GM23338 (cell line): Measurements from ENCODE around the gene SPAG16. TPM values are rescaled to one million over a fixed set of nuclear protein-coding genes. Genes with fewer than 3 reads are reported as not detected.
A peak's percentile ranks its signal among the peaks of the same experiment; 100 is the strongest.

Experiments used
- ATAC-seq: fragments of 200-7000 bp; cut with Tn5 transposase; 3 replicates; pipeline ENCODE4 v1.9.1; 2020
- DNase-seq: peaks from one replicate; pipeline ENCODE4 v3.0.0-alpha.2; 2015; ENCODE audit warnings: low spot score
- H2AFZ ChIP-seq: fragments of 200-600 bp; sonication (generic); 2 replicates; pipeline ENCODE4 v1.8.0; 2016; ENCODE audit warnings: antibody characterized with exemption, mild to moderate bottlenecking, moderate library complexity
- H3F3A ChIP-seq: fragments of 200-600 bp; sonication (generic); replicated peaks from 2 replicates; pipeline ENCODE4 v1.8.0; 2017; ENCODE audit warnings: antibody characterized with exemption, mixed run types, low read depth
- H3K27ac ChIP-seq: fragments of 200-600 bp; sonication (generic); 2 replicates; pipeline ENCODE4 v1.6.1; 2016; ENCODE audit warnings: low read depth
- H3K27me3 ChIP-seq: fragments of 200-600 bp; sonication (generic); 2 replicates; pipeline ENCODE4 v1.8.0; 2016; ENCODE audit warnings: mild to moderate bottlenecking, mixed run types, moderate library complexity; ENCODE audit not compliant: insufficient read depth
- H3K36me3 ChIP-seq: fragments of 200-600 bp; sonication (generic); 2 replicates; pipeline ENCODE4 v1.8.0; 2016; ENCODE audit warnings: mild to moderate bottlenecking; ENCODE audit not compliant: insufficient read depth
- H3K4me1 ChIP-seq: fragments of 200-600 bp; sonication (generic); 2 replicates; pipeline ENCODE4 v1.8.0; 2016; ENCODE audit warnings: mild to moderate bottlenecking, moderate library complexity; ENCODE audit not compliant: insufficient read depth
- H3K4me2 ChIP-seq: fragments of 200-600 bp; sonication (generic); 2 replicates; pipeline ENCODE4 v1.7.1; 2017; ENCODE audit warnings: mixed run types
- H3K4me3 ChIP-seq: fragments of 200-600 bp; sonication (generic); 2 replicates; pipeline ENCODE4 v1.6.1; 2016; ENCODE audit warnings: mixed run types
- H3K79me2 ChIP-seq: fragments of 200-600 bp; sonication (generic); replicated peaks from 2 replicates; pipeline ENCODE4 v1.8.0; 2017; ENCODE audit warnings: mild to moderate bottlenecking; ENCODE audit not compliant: insufficient read depth
- H3K9me2 ChIP-seq: fragments of 200-600 bp; sonication (generic); 2 replicates; pipeline ENCODE4 v1.8.0; 2017; ENCODE audit not compliant: insufficient read depth
- H4K20me1 ChIP-seq: fragments of 200-600 bp; sonication (generic); replicated peaks from 2 replicates; pipeline ENCODE4 v1.8.0; 2017; ENCODE audit warnings: mild to moderate bottlenecking; ENCODE audit not compliant: insufficient read depth
- H3K27ac Mint-ChIP-seq: 2 replicates; pipeline ENCODE4 v1.8.0; 2020; ENCODE audit warnings: inconsistent platforms, mild to moderate bottlenecking, moderate library complexity, mixed read lengths
- H3K27me3 Mint-ChIP-seq: 3 replicates; pipeline ENCODE4 v1.8.0; 2022; ENCODE audit warnings: low read depth, mild to moderate bottlenecking, moderate library complexity, mixed read lengths, inconsistent platforms; ENCODE audit not compliant: insufficient read depth, poor library complexity
- H3K36me3 Mint-ChIP-seq: 3 replicates; pipeline ENCODE4 v1.8.0; 2021; ENCODE audit warnings: low read depth, mild to moderate bottlenecking, inconsistent platforms, moderate library complexity, mixed read lengths
- H3K4me1 Mint-ChIP-seq: 3 replicates; pipeline ENCODE4 v1.8.0; 2020; ENCODE audit warnings: mild to moderate bottlenecking, inconsistent platforms, mixed read lengths
- H3K4me3 Mint-ChIP-seq: 3 replicates; pipeline ENCODE4 v1.8.0; 2021; ENCODE audit warnings: moderate library complexity, mild to moderate bottlenecking, inconsistent platforms, mixed read lengths
- H3K9me3 Mint-ChIP-seq: 3 replicates; pipeline ENCODE4 v1.8.0; 2020; ENCODE audit warnings: moderate library complexity, mild to moderate bottlenecking, inconsistent platforms, mixed read lengths
- CREB1 ChIP-seq: fragments of 250-450 bp; sonication (Bioruptor Pico); IDR thresholded peaks from 2 replicates; pipeline ENCODE4 v1.5.0; 2020; ENCODE audit warnings: low read depth, mild to moderate bottlenecking, moderate library complexity
- EZH2phosphoT487 ChIP-seq: fragments of 200-600 bp; sonication (generic); IDR thresholded peaks from one replicate; pipeline ENCODE4 v1.8.1; 2018; ENCODE audit warnings: antibody characterized with exemption; ENCODE audit not compliant: unreplicated experiment
- JUNB ChIP-seq: IDR thresholded peaks from one replicate; pipeline ENCODE4 v1.6.1; 2016; ENCODE audit warnings: antibody characterized with exemption; ENCODE audit not compliant: unreplicated experiment
- NANOG ChIP-seq: IDR thresholded peaks from 2 replicates; pipeline ENCODE4 v1.6.1; 2016; ENCODE audit warnings: antibody characterized with exemption, borderline replicate concordance
- POLR2AphosphoS5 ChIP-seq: IDR thresholded peaks from 2 replicates; pipeline ENCODE4 v1.6.1; 2016; ENCODE audit warnings: antibody characterized with exemption, low read depth
- REST ChIP-seq: IDR thresholded peaks from one replicate; pipeline ENCODE4 v1.6.1; 2018; ENCODE audit warnings: antibody characterized with exemption; ENCODE audit not compliant: unreplicated experiment
- STAT1 ChIP-seq: IDR thresholded peaks from one replicate; pipeline ENCODE4 v1.6.1; 2016; ENCODE audit warnings: antibody characterized with exemption; ENCODE audit not compliant: unreplicated experiment
- ZNF114 ChIP-seq: fragments of 250-450 bp; sonication (Bioruptor Pico); IDR thresholded peaks from 2 replicates; pipeline ENCODE4 v1.5.0; 2020; ENCODE audit warnings: mild to moderate bottlenecking, moderate library complexity
- ZNF331 ChIP-seq: fragments of 250-450 bp; sonication (Bioruptor Pico); IDR thresholded peaks from 2 replicates; pipeline ENCODE4 v1.5.0; 2020; ENCODE audit warnings: low read depth, mild to moderate bottlenecking, moderate library complexity
- polyA plus RNA-seq: library from polyadenylated mRNA; unstranded; fragments of >200 nt; fragmentation: Nextera tagmentation; extraction: Ambion mirVana; gene quantifications from 2 replicates; pipeline ENCODE4 v1.2.1, GENCODE V29; 2016
- total RNA-seq: library from RNA; depleted of rRNA; stranded (reverse); fragments of >200 nt; shearing (Covaris generic); gene quantifications from 2 replicates; pipeline ENCODE4 v1.2.3, GENCODE V29; 2014

The SPAG16 gene
- total and polyA plus RNA-seq, 2 experiments from 2014 or later, result 19.7 to 47.8 TPM

- no peaks in the 10 kb centered on the region for H3K9me2 ChIP-seq
- no peak for ATAC-seq
- no peak overlapping the region for H3K27ac ChIP-seq
- no peaks in the 10 kb centered on the region for H3K79me2 ChIP-seq
- H3K27me3 ChIP-seq, result no peaks in the 10 kb centered on the region
- H4K20me1 ChIP-seq, result no peaks in the 10 kb centered on the region
- H3F3A ChIP-seq, result no peaks in the 10 kb centered on the region
- no peak for TF ChIP-seq CREB1
- Mint-ChIP-seq H3K4me1 (peaks cover 12% of the 10 kb centered on the region), H3K27ac (no peak overlapping the region), H3K4me3 (no peak overlapping the region), H3K36me3 (peaks cover 7% of the 10 kb centered on the region; the same call in 2 of the 3 replicates), H3K9me3 (peaks cover 8% of the 10 kb centered on the region), H3K27me3 (no peaks in the 10 kb centered on the region)
- H3K36me3 ChIP-seq, result no peaks in the 10 kb centered on the region; the same call in 1 of the 2 replicates
- peaks cover 11% of the 10 kb centered on the region for H3K4me1 ChIP-seq
- no peak for DNase-seq
- peak overlapping the region; percentile 75; the same call in 1 of the 2 replicates for H2AFZ ChIP-seq
- H3K4me2 ChIP-seq, result no peak overlapping the region
- H3K4me3 ChIP-seq, result no peak overlapping the region
Measured at GRCh38 chr2:214005337-214005736, 721.1 kb downstream of the SPAG16 start.

- no peak for ATAC-seq
Measured at GRCh38 chr2:214006601-214007000, 722.3 kb downstream of the SPAG16 start.

More at GRCh38 chr2:214006601-214007000, 722.3 kb downstream of the SPAG16 start:
- H3K27me3 Mint-ChIP-seq, result no peaks in the 10 kb centered on the region
- H3K4me3 Mint-ChIP-seq, result no peak overlapping the region
- no peak overlapping the region for H3K27ac Mint-ChIP-seq
- no peak overlapping the region for H2AFZ ChIP-seq
- no peaks in the 10 kb centered on the region for H3K27me3 ChIP-seq
- H4K20me1 ChIP-seq, result no peaks in the 10 kb centered on the region
- H3K4me1 Mint-ChIP-seq, result peaks cover 12% of the 10 kb centered on the region
- peaks cover 11% of the 10 kb centered on the region for H3K4me1 ChIP-seq
- no peaks in the 10 kb centered on the region for H3K79me2 ChIP-seq
- peaks cover 7% of the 10 kb centered on the region; the same call in 2 of the 3 replicates for H3K36me3 Mint-ChIP-seq
- DNase-seq, result no peak
- no peaks in the 10 kb centered on the region; the same call in 1 of the 2 replicates for H3K36me3 ChIP-seq
- H3K4me2 ChIP-seq, result no peak overlapping the region
- H3K9me2 ChIP-seq, result no peaks in the 10 kb centered on the region
- peaks cover 6% of the 10 kb centered on the region for H3K9me3 Mint-ChIP-seq
- no peak overlapping the region for H3K4me3 ChIP-seq
- H3F3A ChIP-seq, result no peaks in the 10 kb centered on the region
- no peak overlapping the region for H3K27ac ChIP-seq
- no peak for TF ChIP-seq ZNF331
- no peak for TF ChIP-seq EZH2phosphoT487
- TF ChIP-seq STAT1, result no peak
- TF ChIP-seq ZNF114 (CRISPR knock-in tag), result no peak
- no peak for TF ChIP-seq REST
- no peak for TF ChIP-seq POLR2AphosphoS5
- no peak for TF ChIP-seq JUNB
- no peak for TF ChIP-seq NANOG
